CD4-positive, alpha-beta T cell treated with Interleukin-4 for 4 hours (primary cell): ENCODE data around the gene TMEM255B.

Experiments
- DNase-seq: peaks from one replicate; pipeline ENCODE4 v3.0.0-alpha.2; 2020

TMEM255B gene

GRCh38 chr13:113806526-113806925, 47.5 kb downstream of the TMEM255B start:
- DNase-seq = no peak

GRCh38 chr13:113808058-113808834, 49.2 kb downstream of the TMEM255B start:
- DNase-seq = no peak

GRCh38 chr13:113809934-113810333, 50.9 kb downstream of the TMEM255B start:
- DNase-seq = no peak

- DNase-seq = no peak
Observed at GRCh38 chr13:113810640-113811039, 51.6 kb downstream of the TMEM255B start.

- no peak for DNase-seq
Observed at GRCh38 chr13:113811081-113811928, 52.3 kb downstream of the TMEM255B start.

GRCh38 chr13:113812178-113813040, 53.4 kb downstream of the TMEM255B start:
- no peak for DNase-seq

GRCh38 chr13:113813070-113813748, 54.2 kb downstream of the TMEM255B start:
- no peak for DNase-seq

- no peak for DNase-seq
Observed at GRCh38 chr13:113813749-113814434, 54.9 kb downstream of the TMEM255B start.

GRCh38 chr13:113814435-113814821, 55.4 kb downstream of the TMEM255B start:
- no peak for DNase-seq

GRCh38 chr13:113815151-113816058, 56.4 kb downstream of the TMEM255B start:
- DNase-seq = peak; percentile 24

- DNase-seq = no peak
Observed at GRCh38 chr13:113816254-113816929, 57.4 kb downstream of the TMEM255B start.

GRCh38 chr13:113816946-113817859, 58.2 kb downstream of the TMEM255B start:
- DNase-seq = peak; percentile 85

GRCh38 chr13:113817860-113818691, 59.0 kb downstream of the TMEM255B start:
- no peak for DNase-seq

- DNase-seq = no peak
Observed at GRCh38 chr13:113818700-113819295, 59.8 kb downstream of the TMEM255B start.

- DNase-seq = no peak
Observed at GRCh38 chr13:113819341-113819730, 60.3 kb downstream of the TMEM255B start.

GRCh38 chr13:113819731-113820715, 61.0 kb downstream of the TMEM255B start:
- DNase-seq = no peak
